HEK293T (cell line): Measurements from ENCODE around the gene NET1.

ENCODE experiments used
- CTCF ChIA-PET: fragments of 350-600 bp; formaldehyde crosslinking; extraction: SDS; loops from one replicate; lab custom pipeline; 2021; ENCODE audit warnings: antibody characterized with exemption, inconsistent platforms; lab: Yijun Ruan, JAX
- POLR2A ChIA-PET: fragments of 350-600 bp; formaldehyde crosslinking; extraction: SDS; loops from one replicate; lab custom pipeline; 2020; ENCODE audit warnings: antibody characterized with exemption, inconsistent platforms; lab: Yijun Ruan, JAX
- DNase-seq: peaks from one replicate; pipeline ENCODE4 v3.0.0; 2012; ENCODE audit warnings: mixed read lengths; ENCODE audit errors: extremely low spot score
- ARNT ChIP-seq: fragments of 450-650 bp; IDR thresholded peaks from 2 replicates; pipeline ENCODE4 v1.6.1; 2017; ENCODE audit warnings: mild to moderate bottlenecking
- BHLHE40 ChIP-seq: fragments of 450-650 bp; IDR thresholded peaks from 2 replicates; pipeline ENCODE4 v1.6.1; 2016; ENCODE audit warnings: mild to moderate bottlenecking, moderate library complexity, borderline replicate concordance
- CTBP1 ChIP-seq: fragments of 450-650 bp; IDR thresholded peaks from 2 replicates; pipeline ENCODE4 v1.6.1; 2016; ENCODE audit warnings: borderline replicate concordance
- ELF4 ChIP-seq: fragments of 450-650 bp; IDR thresholded peaks from 2 replicates; pipeline ENCODE4 v1.6.1; 2017; ENCODE audit warnings: antibody characterized with exemption
- FOXA1 ChIP-seq: fragments of 450-650 bp; IDR thresholded peaks from 2 replicates; pipeline ENCODE4 v1.6.1; 2016; ENCODE audit warnings: mild to moderate bottlenecking
- FOXK2 ChIP-seq: fragments of 450-650 bp; IDR thresholded peaks from 2 replicates; pipeline ENCODE4 v1.6.1; 2016; ENCODE audit warnings: mild to moderate bottlenecking
- FOXM1 ChIP-seq: fragments of 450-650 bp; IDR thresholded peaks from 2 replicates; pipeline ENCODE4 v1.6.1; 2017; ENCODE audit warnings: mild to moderate bottlenecking, borderline replicate concordance
- HDGF ChIP-seq: fragments of 450-650 bp; IDR thresholded peaks from 2 replicates; pipeline ENCODE4 v1.6.1; 2017; ENCODE audit warnings: antibody characterized with exemption, borderline replicate concordance
- L3MBTL2 ChIP-seq: fragments of 450-650 bp; conservative IDR thresholded peaks from 2 replicates; pipeline ENCODE4 v1.6.1; 2016; ENCODE audit warnings: mild to moderate bottlenecking
- LEF1 ChIP-seq: fragments of 450-650 bp; IDR thresholded peaks from 2 replicates; pipeline ENCODE4 v1.6.1; 2017; ENCODE audit warnings: mild to moderate bottlenecking, borderline replicate concordance
- NFRKB ChIP-seq: fragments of 450-650 bp; IDR thresholded peaks from 2 replicates; pipeline ENCODE4 v1.6.1; 2016; ENCODE audit warnings: mild to moderate bottlenecking, moderate library complexity
- PKNOX1 ChIP-seq: fragments of 450-650 bp; IDR thresholded peaks from 2 replicates; pipeline ENCODE4 v1.6.1; 2016
- SP1 ChIP-seq: fragments of 450-650 bp; IDR thresholded peaks from 2 replicates; pipeline ENCODE4 v1.6.1; 2017
- SUZ12 ChIP-seq: fragments of 450-650 bp; IDR thresholded peaks from 2 replicates; pipeline ENCODE4 v1.6.1; 2016; ENCODE audit warnings: mild to moderate bottlenecking
- TARDBP ChIP-seq: fragments of 450-650 bp; IDR thresholded peaks from 2 replicates; pipeline ENCODE4 v1.6.1; 2016
- ZNF384 ChIP-seq: fragments of 450-650 bp; IDR thresholded peaks from 2 replicates; pipeline ENCODE4 v1.6.1; 2016

Gene NET1

GRCh38 chr10:5493691-5494090 is 81.3 kb downstream of the NET1 start:
- ChIA-PET POLR2A (no interaction called here), CTCF (no interaction called here)
- DNase-seq: no peak
- no peak for TF ChIP-seq ARNT
- no peak for TF ChIP-seq ZNF384
- no peak for TF ChIP-seq SUZ12
- no peak for TF ChIP-seq NFRKB

GRCh38 chr10:5494611-5495010 is 82.3 kb downstream of the NET1 start:
- ChIA-PET POLR2A (no interaction called here), CTCF (no interaction called here)
- TF ChIP-seq NFRKB: no peak
- no peak for TF ChIP-seq ARNT
- no peak for TF ChIP-seq TARDBP
- TF ChIP-seq FOXM1: no peak
- TF ChIP-seq FOXA1: no peak

GRCh38 chr10:5496261-5497250 is 84.2 kb downstream of the NET1 start:
- no peak for TF ChIP-seq HDGF
- no peak for TF ChIP-seq TARDBP
- TF ChIP-seq ARNT: no peak
- TF ChIP-seq FOXK2: no peak
- no peak for TF ChIP-seq BHLHE40
- TF ChIP-seq PKNOX1: no peak
- no peak for TF ChIP-seq L3MBTL2
- no peak for TF ChIP-seq FOXM1
- no peak for TF ChIP-seq CTBP1
- TF ChIP-seq SUZ12: no peak
- no peak for TF ChIP-seq LEF1
- no peak for TF ChIP-seq FOXA1
- TF ChIP-seq ELF4: no peak
- no peak for TF ChIP-seq SP1
- no peak for TF ChIP-seq NFRKB
- TF ChIP-seq ZNF384: no peak
- POLR2A ChIA-PET: no interaction called here
- CTCF ChIA-PET: interaction anchor here (0.6 kb wide), 1 partner anchor 1300 kb away, joined by 4 read pairs; no protein-coding TSS in a partner anchor
- no peak for DNase-seq

More at GRCh38 chr10:5494611-5495010, 82.3 kb downstream of the NET1 start:
- no peak for DNase-seq

- no peak for DNase-seq
- TF ChIP-seq FOXA1 (no peak), SP1 (no peak), ELF4 (no peak), BHLHE40 (no peak), HDGF (no peak), LEF1 (no peak), L3MBTL2 (no peak), NFRKB (no peak), FOXM1 (no peak), CTBP1 (no peak), TARDBP (no peak), SUZ12 (no peak), FOXK2 (no peak), PKNOX1 (no peak), ZNF384 (no peak), ARNT (no peak)
- POLR2A ChIA-PET: no interaction called here
- CTCF ChIA-PET: no interaction called here
These were observed 84.9 kb downstream of the NET1 start for GRCh38 chr10:5497289-5497688.

- POLR2A ChIA-PET: no interaction called here
- TF ChIP-seq ZNF384 (no peak), NFRKB (no peak), ELF4 (no peak)
- no peak for DNase-seq
- CTCF ChIA-PET: no interaction called here
These were observed 85.8 kb downstream of the NET1 start for GRCh38 chr10:5497948-5498730.

GRCh38 chr10:5498791-5499492 is 86.6 kb downstream of the NET1 start:
- CTCF ChIA-PET: no interaction called here
- no peak for DNase-seq
- POLR2A ChIA-PET: no interaction called here
- TF ChIP-seq TARDBP (no peak), PKNOX1 (no peak), BHLHE40 (no peak), L3MBTL2 (no peak), CTBP1 (no peak), ELF4 (no peak), ZNF384 (no peak)
